Progenitor cell of endocrine pancreas (in vitro differentiated cells): ENCODE results near the gene HOXB1. TPM values are rescaled to one million over a fixed set of nuclear protein-coding genes. Genes with fewer than 3 reads are reported as not detected.

Experiments
- DNase-seq: peaks from one replicate; pipeline ENCODE4 v3.0.0; 2021; ENCODE audit warnings: low spot score; ENCODE audit not compliant: unreplicated experiment
- H3K27ac Mint-ChIP-seq: 2 replicates; pipeline ENCODE4 v1.8.0; 2021; ENCODE audit warnings: mild to moderate bottlenecking, moderate library complexity, mixed read lengths
- H3K27me3 Mint-ChIP-seq: 2 replicates; pipeline ENCODE4 v1.8.0; 2021; ENCODE audit warnings: mixed read lengths
- H3K36me3 Mint-ChIP-seq: 2 replicates; pipeline ENCODE4 v1.8.0; 2022; ENCODE audit warnings: mixed read lengths; ENCODE audit not compliant: insufficient read depth
- H3K4me1 Mint-ChIP-seq: 2 replicates; pipeline ENCODE4 v1.8.0; 2021; ENCODE audit warnings: low read depth, mixed read lengths
- H3K4me3 Mint-ChIP-seq: 2 replicates; pipeline ENCODE4 v1.8.0; 2021; ENCODE audit warnings: low read depth, mild to moderate bottlenecking, moderate library complexity, mixed read lengths
- H3K9me3 Mint-ChIP-seq: 2 replicates; pipeline ENCODE4 v1.8.0; 2021; ENCODE audit warnings: low read depth, mixed read lengths
- total RNA-seq: library from RNA; stranded (reverse); gene quantifications from 2 replicates; pipeline ENCODE4 v1.2.1, GENCODE V29; 2021
- TF ChIP-seq, protein P1 (sequence below): fragments of 200-600 bp; sonication (generic); IDR thresholded peaks from one replicate; pipeline ENCODE4 v1.5.0; 2021; ENCODE audit warnings: antibody characterized with exemption, mild to moderate bottlenecking; ENCODE audit not compliant: unreplicated experiment

Gene HOXB1
- total RNA-seq, 1 donor from 2014 or later, result 0.96 TPM

DNA sequence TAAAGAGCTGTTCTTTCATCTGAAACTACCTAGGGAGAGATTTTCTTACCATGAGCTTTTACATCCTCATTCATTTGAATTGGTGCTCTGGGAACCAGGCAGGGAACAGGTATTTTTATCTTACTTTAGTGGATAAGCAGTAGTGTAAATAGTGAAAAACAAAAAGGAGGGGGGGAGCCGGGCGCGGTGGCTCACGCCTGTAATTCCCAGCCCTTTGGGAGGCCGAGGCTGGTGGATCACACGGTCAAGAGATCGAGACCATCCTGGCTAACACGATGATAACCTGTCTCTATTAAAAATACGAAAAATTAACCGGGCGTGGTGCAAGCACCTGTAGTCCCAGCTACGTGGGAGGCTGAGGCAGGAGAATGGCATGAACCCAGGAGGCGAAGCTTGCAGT, 41.0 kb downstream of the HOXB1 start:
- H3K36me3 Mint-ChIP-seq, result no peaks in the 10 kb centered on the region
- H3K27me3 Mint-ChIP-seq, result peaks cover 38% of the 10 kb centered on the region
- H3K9me3 Mint-ChIP-seq, result no peaks in the 10 kb centered on the region
- H3K4me3 Mint-ChIP-seq, result no peak overlapping the region
- H3K27ac Mint-ChIP-seq, result peak overlapping the region; percentile 56
- peaks cover 14% of the 10 kb centered on the region for H3K4me1 Mint-ChIP-seq
- no peak for DNase-seq
- TF ChIP-seq, protein P1, sequence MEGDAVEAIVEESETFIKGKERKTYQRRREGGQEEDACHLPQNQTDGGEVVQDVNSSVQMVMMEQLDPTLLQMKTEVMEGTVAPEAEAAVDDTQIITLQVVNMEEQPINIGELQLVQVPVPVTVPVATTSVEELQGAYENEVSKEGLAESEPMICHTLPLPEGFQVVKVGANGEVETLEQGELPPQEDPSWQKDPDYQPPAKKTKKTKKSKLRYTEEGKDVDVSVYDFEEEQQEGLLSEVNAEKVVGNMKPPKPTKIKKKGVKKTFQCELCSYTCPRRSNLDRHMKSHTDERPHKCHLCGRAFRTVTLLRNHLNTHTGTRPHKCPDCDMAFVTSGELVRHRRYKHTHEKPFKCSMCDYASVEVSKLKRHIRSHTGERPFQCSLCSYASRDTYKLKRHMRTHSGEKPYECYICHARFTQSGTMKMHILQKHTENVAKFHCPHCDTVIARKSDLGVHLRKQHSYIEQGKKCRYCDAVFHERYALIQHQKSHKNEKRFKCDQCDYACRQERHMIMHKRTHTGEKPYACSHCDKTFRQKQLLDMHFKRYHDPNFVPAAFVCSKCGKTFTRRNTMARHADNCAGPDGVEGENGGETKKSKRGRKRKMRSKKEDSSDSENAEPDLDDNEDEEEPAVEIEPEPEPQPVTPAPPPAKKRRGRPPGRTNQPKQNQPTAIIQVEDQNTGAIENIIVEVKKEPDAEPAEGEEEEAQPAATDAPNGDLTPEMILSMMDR, result no peak

- TF ChIP-seq, protein P1, result no peak
- Mint-ChIP-seq H3K27me3 (peaks cover 32% of the 10 kb centered on the region), H3K27ac (peak overlapping the region; percentile 12), H3K9me3 (no peaks in the 10 kb centered on the region), H3K4me1 (peaks cover 14% of the 10 kb centered on the region), H3K4me3 (no peak overlapping the region), H3K36me3 (no peaks in the 10 kb centered on the region)
- DNase-seq, result no peak
Measured at GRCh38 chr17:48488548-48489106, 42.2 kb downstream of the HOXB1 start.

DNA sequence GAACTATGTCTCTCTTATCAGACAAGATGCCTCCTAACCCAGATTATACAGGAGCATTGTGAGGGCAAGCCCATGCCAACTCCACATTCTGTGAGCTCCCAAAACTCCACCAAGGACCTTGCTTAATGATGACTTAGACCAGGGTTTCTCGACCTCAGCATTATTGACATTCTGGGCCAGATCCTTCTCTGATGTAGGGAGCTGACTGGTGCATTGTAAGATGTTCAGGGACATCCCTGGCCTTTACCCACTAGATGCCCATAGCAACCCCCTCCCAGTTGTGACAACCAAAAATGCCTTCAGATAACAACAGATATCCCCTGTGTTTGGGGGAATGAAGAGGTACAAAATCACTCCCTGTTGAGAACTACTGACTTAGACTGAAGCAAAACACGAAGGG, 43.6 kb downstream of the HOXB1 start:
- H3K4me1 Mint-ChIP-seq, result peaks cover 12% of the 10 kb centered on the region
- no peaks in the 10 kb centered on the region for H3K36me3 Mint-ChIP-seq
- DNase-seq, result no peak
- H3K27ac Mint-ChIP-seq, result no peak overlapping the region
- no peak overlapping the region for H3K4me3 Mint-ChIP-seq
- H3K9me3 Mint-ChIP-seq, result no peaks in the 10 kb centered on the region
- TF ChIP-seq, protein P1, result no peak
- H3K27me3 Mint-ChIP-seq, result peaks cover 38% of the 10 kb centered on the region

DNA sequence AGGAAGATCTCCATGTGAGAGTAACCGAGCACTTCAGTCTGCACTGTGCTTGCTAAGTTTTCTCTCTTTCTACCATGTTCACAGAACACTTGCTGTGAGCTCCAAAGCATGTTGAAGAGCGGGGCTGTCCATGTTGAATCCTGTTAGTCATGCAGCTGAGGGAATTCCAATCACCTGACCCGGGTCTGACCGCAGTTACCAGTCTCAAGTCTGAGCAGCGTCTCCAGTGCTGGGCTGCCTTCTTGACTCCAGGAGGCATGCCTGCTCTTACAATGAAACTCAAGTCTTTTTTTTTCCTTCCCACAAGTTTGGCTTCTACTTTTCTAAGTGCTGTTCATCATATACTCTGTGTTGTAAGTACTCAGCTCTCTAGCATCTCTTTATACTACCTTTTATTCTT, 44.3 kb downstream of the HOXB1 start:
- TF ChIP-seq, protein P1, result no peak
- Mint-ChIP-seq H3K36me3 (no peaks in the 10 kb centered on the region), H3K4me1 (peaks cover 12% of the 10 kb centered on the region), H3K9me3 (no peaks in the 10 kb centered on the region), H3K4me3 (no peak overlapping the region), H3K27me3 (peaks cover 44% of the 10 kb centered on the region), H3K27ac (no peak overlapping the region)
- no peak for DNase-seq

DNA sequence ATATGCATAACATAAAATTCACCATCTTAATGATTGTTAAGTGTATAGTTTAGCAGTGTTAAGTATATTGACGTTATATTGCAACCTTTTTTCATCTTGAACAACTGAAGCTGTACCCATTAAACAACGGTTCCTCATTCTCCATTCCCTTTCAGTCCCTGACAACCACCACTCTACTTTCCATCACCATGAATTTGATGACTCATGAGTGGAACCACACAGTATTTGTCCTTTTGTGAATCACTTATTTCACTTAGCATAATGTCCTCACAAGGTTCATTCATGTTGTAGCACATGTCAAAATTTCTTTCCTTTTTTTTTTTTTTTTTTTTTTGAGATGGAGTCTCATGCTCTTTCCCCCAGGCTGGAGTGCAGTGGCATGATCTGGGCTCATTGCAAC, 46.0 kb downstream of the HOXB1 start:
- Mint-ChIP-seq H3K36me3 (no peaks in the 10 kb centered on the region), H3K9me3 (no peaks in the 10 kb centered on the region), H3K27ac (no peak overlapping the region), H3K27me3 (peaks cover 41% of the 10 kb centered on the region), H3K4me3 (no peak overlapping the region), H3K4me1 (peaks cover 8% of the 10 kb centered on the region)
- no peak for DNase-seq
- TF ChIP-seq, protein P1, result no peak
